DOHH2 (cell line): ENCODE measurements around the gene OR2AK2.

ENCODE experiments used
- CTCF ChIP-seq: fragments of 200-600 bp; sonication (generic); IDR thresholded peaks from one replicate; pipeline ENCODE4 v1.5.1; 2014; ENCODE audit warnings: antibody characterized with exemption, mild to moderate bottlenecking, low read depth, low read length; ENCODE audit not compliant: poor library complexity, severe bottlenecking
- EZH2phosphoT487 ChIP-seq: fragments of 200-600 bp; sonication (generic); IDR thresholded peaks from 2 replicates; pipeline ENCODE4 v1.6.1; 2017; ENCODE audit warnings: borderline replicate concordance, mild to moderate bottlenecking, antibody characterized with exemption, low read length, moderate library complexity, mixed read lengths

- no peak for TF ChIP-seq EZH2phosphoT487
- TF ChIP-seq CTCF = no peak
Measured at GRCh38 chr1:247964933-247965332, at the start of gene OR2AK2.
